Head of caudate nucleus (tissue), 42 donors: ENCODE measurements around the gene PARG.
"Not testable (repeated sequence)": the region's sequence is repeated elsewhere in the genome, so short reads cannot be mapped to it uniquely, and the experiment has no call there.

Source experiments
- DNase-seq, 42 donors: peaks; one replicate each; pipeline versions ENCODE4 v3.0.0 to v3.0.0-alpha.2; 2020 to 2021; ENCODE audit warnings: mixed read lengths in 7 of 42
- intact Hi-C: fragments of 100-400 bp; cut with DNase I; formaldehyde crosslinking; loops from one replicate; pipeline ENCODE4 v1.15.0; 2022

Gene PARG

GRCh38 chr10:49941447-49942338, at the start of gene PARG, which contains the start of gene TIMM23B:
Gene PARG (minus strand): TSS chr10:49942027. CDS start chr10:49941725, 302 bp downstream.
Gene TIMM23B (plus strand): TSS chr10:49942053. CDS start chr10:49942195, 142 bp downstream.
- intact Hi-C loops: not testable (repeated sequence)
- peak; percentile 59 to 93 (median 82) for DNase-seq

DNA sequence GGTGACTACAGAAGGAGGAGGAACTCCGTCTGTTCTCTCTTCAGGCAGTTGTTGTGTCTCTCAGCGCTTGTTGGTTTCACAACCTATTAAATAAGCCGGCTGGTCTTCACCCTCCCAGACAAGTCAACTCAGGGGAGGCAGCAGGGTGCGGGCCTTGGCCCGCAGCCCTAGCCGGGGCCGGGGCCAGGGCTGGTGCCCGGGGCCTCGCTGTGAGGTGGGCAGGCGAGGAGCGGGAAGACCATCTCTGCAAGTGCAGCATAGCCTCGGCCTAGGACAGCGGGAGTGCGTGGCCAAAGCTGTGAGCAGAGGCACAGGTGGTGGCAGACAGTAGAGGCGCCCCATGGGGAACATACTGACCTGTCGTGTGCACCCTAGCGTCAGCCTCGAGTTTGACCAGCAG, 46.5 kb upstream of the PARG start, which contains the start of gene AGAP6:
AGAP6 (plus strand) TSS at position 31 of the 400 bp plus-strand sequence; CDS start at position 341, 310 bp downstream.
- intact Hi-C loops, DNase-seq: not testable (repeated sequence)

DNA sequence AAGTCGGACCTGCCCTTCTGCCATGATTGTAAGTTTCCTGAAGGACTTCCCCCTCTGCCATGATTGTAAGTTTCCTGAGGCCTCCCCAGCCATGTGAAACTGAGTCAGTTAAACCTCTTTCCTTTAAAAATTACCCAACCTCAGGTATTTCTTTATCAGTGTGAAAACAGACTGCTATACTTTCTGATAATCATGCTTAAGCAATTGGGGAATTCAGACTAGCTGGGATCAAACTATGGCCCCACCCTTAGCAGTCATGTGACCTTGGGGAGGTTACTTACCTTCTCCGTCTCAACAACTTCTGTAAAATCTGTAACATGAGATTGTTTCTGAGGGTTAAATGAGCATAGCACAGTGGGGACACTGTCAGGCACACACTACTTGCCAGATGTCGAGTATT, 45.4 kb upstream of the PARG start:
- not testable (repeated sequence) for DNase-seq

DNA sequence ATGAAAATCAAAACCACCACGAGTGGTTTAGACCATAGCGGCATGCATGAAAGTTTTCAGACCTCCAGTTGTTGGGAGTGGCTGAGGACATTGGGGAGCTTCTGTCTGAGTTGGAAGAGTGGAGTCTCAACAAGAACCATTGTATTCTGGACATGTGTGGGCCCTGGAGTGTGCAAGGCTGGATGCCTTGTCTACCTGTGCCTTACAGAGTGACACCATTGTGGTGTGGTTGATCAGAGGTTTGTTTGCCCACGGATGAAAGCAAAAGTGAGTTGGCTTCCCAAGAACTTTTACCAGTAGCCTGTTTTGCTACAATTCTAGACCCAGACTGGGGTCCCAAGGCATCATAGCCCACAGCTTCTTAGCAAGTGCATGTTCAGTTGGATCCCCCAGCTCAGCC, 35.9 kb upstream of the PARG start:
- DNase-seq, intact Hi-C loops: not testable (repeated sequence)

More for the DNA sequence above, 45.4 kb upstream of the PARG start:
- intact Hi-C loops: not testable (repeated sequence)

- intact Hi-C loops: not testable (repeated sequence)
Measured at GRCh38 chr10:49972094-49972493, 30.3 kb upstream of the PARG start.

DNA sequence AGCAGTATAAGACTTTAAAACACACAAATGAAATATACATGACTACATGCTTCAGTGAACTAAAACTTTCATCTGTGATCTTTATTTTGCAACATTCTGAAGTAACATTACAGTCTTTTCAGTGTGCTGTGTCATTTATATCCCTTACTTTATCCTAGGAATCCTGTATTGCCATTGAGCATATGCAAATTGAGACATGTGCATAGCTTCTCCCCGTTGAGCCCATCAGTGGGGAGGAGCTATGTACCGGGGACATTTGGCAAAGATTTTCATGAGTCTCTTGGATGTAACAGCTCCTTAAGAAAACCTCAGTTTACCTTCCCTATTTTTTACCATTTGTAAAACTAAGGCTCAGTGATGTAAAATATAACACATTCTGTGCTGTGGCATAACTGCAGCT, 29.6 kb upstream of the PARG start:
- intact Hi-C loops, DNase-seq: not testable (repeated sequence)

More at GRCh38 chr10:49972094-49972493, 30.3 kb upstream of the PARG start:
- DNase-seq: not testable (repeated sequence)

DNA sequence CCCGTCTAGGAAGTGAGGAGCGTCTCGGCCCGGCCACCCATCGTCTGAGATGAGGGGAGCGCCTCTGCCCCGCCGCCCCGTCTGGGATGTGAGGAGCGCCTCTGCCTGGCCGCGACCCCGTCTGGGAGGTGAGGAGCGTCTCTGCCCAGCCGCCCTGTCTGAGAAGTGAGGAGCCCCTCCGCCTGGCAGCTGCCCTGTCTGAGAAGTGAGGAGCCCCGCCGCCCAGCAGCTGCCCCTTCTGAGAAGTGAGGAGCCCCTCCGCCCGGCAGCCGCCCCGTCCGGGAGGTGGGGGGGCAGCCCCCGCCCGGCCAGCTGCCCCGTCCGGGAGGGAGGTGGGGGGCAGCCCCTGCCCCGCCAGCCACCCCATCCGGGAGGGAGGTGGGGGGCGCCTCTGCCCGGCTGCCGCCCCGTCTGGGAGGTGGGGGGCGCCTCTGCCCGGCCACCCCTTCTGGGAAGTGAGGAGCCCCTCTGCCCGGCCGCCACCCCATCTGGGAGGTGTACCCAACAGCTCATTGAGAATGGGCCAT, 28.6 kb upstream of the PARG start:
- intact Hi-C loops: not testable (repeated sequence)

DNA sequence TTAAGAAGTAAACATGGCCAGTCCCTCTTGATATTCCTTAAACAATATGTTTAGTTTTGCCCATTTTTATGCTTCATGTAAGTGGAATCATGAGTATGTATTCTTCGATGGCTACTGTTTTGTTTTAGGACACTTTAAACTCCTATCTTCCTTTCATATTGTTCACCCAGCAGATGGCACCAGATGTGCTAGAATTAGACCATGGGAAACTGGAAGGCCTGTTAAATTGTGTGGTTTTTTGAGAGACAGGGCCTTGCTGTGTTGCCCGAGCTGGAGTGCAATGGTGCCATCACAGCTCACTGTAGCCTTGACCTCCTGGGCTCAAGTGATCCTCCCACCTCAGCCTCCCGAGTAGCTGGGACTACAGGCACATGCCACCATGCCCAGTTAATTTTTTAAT, 11.3 kb upstream of the PARG start:
- intact Hi-C loops, DNase-seq: not testable (repeated sequence)

More for the DNA sequence above, 28.6 kb upstream of the PARG start:
- not testable (repeated sequence) for DNase-seq

DNA sequence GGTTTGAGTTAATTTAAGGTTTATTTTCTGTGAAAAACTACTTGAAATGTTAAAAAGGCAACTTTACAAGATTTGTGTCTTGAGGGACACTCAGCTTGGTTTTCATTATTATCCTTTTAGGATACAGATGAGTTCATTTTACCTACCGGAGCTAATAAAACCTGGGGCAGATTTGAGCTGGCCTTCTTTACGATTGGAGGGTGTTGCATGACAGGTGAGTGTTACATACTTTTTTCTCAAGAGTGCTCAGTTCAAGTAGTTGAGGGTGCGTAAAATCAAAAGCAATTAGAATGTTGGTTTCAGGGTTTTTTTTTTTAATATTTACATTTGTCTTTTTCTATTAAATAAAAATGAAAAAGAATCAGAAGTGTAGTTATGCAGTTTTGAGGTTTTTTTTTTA, 10.2 kb upstream of the PARG start:
- DNase-seq, intact Hi-C loops: not testable (repeated sequence)

DNA sequence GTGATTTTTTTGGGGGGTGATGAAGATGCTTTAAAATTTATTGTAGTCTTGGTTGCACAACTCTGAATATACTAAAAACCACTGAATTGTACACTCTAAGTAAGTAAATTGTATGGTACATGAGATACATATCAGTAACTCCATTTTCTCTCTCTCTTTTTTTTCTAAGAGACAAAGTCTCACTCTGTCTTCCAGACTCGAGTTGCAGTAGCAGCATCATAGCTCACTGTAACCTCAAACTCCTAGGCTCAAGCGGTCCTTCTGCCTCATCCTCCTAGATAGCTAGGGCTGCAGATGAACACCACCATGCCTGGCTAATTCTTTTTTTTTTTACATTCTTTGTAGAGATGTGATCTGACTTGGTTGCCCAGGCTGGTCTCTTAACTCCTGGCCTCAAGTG, 6.9 kb upstream of the PARG start:
- intact Hi-C loops: not testable (repeated sequence)

GRCh38 chr10:49948142-49948541, 6.3 kb upstream of the PARG start:
- intact Hi-C loops: not testable (repeated sequence)

More for the DNA sequence above, 6.9 kb upstream of the PARG start:
- not testable (repeated sequence) for DNase-seq

GRCh38 chr10:49943607-49944006, 1.8 kb upstream of the PARG start:
- DNase-seq, intact Hi-C loops: not testable (repeated sequence)

More at GRCh38 chr10:49948142-49948541, 6.3 kb upstream of the PARG start:
- not testable (repeated sequence) for DNase-seq

DNA sequence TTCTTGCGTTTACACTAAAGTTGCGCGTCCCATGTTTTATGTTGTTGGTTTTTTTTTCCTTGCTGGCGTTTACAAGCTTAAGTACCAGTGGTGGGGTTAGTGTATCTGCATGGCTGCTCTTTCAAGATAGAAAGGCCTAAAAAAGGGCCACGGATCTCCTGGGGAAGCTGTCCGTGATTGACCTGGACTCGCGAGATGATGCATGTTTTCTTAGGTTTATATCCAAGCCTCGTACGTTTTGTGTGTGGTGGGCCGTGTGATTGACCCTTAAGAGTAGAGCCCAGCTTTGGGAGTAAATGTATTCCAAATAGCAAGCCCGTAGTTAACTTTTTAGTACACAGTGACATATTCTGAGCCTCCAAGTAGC, 495 bp upstream of the PARG start:
- DNase-seq, intact Hi-C loops: not testable (repeated sequence)

DNA sequence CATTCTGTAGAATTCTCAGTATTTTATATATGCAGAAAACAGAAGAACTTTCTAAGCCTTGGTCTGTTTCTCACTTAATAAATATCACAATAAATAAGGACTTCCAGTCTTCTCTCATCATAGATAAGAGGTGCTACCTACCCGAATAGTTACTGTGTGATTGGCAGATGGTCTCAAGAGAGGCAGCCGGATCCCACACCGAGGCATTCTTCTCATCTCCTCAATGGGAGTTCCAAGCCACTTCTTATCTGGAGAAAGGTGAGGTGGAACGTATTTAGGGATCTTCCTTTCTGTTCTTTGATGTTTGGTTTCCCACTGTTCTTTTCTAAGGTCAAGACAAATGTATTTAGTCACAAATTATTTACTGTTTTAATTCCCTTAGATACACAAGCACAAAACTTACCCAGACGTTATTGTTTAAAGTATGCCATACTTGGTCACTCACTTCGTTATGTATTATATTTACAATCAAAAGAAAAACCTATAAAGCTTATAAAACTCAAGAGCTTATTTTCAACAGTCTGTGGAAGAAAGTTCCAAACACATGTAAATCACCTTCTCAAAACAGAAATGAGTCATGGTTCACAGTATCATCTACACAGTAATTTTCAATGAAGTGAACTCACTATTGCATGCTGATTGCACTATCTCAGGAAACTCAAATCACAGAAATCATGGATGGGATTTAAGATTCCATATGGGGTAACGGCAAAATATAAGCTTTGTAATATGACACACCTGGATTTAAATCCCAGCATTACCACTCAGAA, 9.7 kb downstream of the PARG start:
- intact Hi-C loops, DNase-seq: not testable (repeated sequence)

GRCh38 chr10:49931276-49931675, 10.6 kb downstream of the PARG start:
- DNase-seq, intact Hi-C loops: not testable (repeated sequence)

- DNase-seq, intact Hi-C loops: not testable (repeated sequence)
Measured at GRCh38 chr10:49923572-49923971, 18.3 kb downstream of the PARG start.

DNA sequence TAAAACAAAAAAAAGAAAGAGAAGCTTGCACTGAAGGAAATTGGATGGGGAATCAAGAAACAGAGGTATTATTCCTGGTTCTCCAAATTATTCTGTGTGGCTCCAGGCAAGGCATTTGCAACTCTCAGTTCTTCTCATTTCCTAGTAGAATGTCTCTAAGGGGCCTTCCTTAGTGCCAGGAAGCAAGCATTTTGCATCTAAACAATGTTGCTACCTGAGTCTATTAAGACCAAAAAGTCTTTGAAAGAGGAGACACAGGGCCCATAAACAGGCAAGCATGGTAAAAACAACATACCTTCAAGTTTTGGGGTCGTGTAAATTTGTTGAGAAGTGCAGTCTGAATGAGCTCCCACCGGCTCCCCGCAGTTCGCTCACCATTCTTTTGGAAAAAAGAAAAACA, 19.8 kb downstream of the PARG start:
- DNase-seq, intact Hi-C loops: not testable (repeated sequence)

- DNase-seq, intact Hi-C loops: not testable (repeated sequence)
Measured at GRCh38 chr10:49917927-49918326, 23.9 kb downstream of the PARG start.

- intact Hi-C loops, DNase-seq: not testable (repeated sequence)
Measured at GRCh38 chr10:49916451-49916850, 25.4 kb downstream of the PARG start.
